ENCODE results near the gene CTIF.

GRCh38 chr18:48866856-48867255 is 328.0 kb downstream of the CTIF start:
- TF ChIP-seq CTCF (conservative IDR thresholded peaks at IDR 0.05; ENCODE audit: low read length) = no peak
- TF ChIP-seq EZH2phosphoT487 (IDR thresholded peaks at IDR 0.05; ENCODE audit: borderline replicate concordance, low read depth, low read length) = no peak

Data from OCI-LY7 (cell line).